Thyroid gland (tissue), 4 donors: Measurements from ENCODE around the gene KRTAP9-4.

ENCODE experiments used
- POLR2A ChIP-seq, 2 donors: fragments of 450-650 bp; IDR thresholded peaks; one replicate each; pipeline ENCODE4 v1.6.1; 2017; ENCODE audit warnings: antibody characterized with exemption in 2 of 2, mild to moderate bottlenecking in 2 of 2, moderate library complexity in 1 of 2
- TF ChIP-seq, protein P1 (sequence below), 6 experiments: fragments of 200-600 bp in 3 of 6; fragments of 450-650 bp in 3 of 6; sonication (generic) in 3 of 6; IDR thresholded peaks; one replicate each; pipeline ENCODE4 v1.5.1; 2016 to 2019; ENCODE audit warnings: antibody characterized with exemption in 6 of 6, mild to moderate bottlenecking in 2 of 6, inconsistent platforms in 1 of 6, moderate library complexity in 1 of 6

DNA sequence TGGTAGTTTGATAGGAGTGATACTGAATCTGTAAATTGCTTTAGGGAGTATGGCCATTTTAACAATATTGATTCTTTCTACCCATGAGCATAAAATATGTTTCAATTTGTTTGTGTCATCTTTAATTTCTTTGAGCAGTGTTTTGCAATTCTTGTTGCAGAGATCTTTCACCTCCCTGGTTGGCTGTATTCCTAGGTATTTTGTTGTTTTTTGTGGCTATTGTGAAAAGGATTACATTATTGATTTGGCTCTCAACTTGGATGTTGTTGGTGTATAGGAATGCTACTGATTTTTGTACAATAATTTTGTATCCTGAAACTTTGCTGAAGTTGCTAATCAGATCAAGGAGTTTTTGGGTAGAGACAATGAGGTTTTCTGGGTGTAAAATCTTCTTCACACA, 8.9 kb downstream of the KRTAP9-4 start:
- TF ChIP-seq, protein P1, sequence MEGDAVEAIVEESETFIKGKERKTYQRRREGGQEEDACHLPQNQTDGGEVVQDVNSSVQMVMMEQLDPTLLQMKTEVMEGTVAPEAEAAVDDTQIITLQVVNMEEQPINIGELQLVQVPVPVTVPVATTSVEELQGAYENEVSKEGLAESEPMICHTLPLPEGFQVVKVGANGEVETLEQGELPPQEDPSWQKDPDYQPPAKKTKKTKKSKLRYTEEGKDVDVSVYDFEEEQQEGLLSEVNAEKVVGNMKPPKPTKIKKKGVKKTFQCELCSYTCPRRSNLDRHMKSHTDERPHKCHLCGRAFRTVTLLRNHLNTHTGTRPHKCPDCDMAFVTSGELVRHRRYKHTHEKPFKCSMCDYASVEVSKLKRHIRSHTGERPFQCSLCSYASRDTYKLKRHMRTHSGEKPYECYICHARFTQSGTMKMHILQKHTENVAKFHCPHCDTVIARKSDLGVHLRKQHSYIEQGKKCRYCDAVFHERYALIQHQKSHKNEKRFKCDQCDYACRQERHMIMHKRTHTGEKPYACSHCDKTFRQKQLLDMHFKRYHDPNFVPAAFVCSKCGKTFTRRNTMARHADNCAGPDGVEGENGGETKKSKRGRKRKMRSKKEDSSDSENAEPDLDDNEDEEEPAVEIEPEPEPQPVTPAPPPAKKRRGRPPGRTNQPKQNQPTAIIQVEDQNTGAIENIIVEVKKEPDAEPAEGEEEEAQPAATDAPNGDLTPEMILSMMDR (IDR thresholded peaks at IDR 0.05) = no peak
- TF ChIP-seq POLR2A (IDR thresholded peaks at IDR 0.05) = no peak
